ENCODE data around the gene VIL1.

The VIL1 gene

GRCh38 chr2:218418717-218419458, at the start of gene VIL1:
TSS of gene VIL1 (plus strand) at chr2:218419123. CDS start at chr2:218423779, 4,656 bp downstream.
- DNase-seq (ENCODE audit: low read depth in 3 of 3, low spot score in 1 of 3) = no peak

DNA sequence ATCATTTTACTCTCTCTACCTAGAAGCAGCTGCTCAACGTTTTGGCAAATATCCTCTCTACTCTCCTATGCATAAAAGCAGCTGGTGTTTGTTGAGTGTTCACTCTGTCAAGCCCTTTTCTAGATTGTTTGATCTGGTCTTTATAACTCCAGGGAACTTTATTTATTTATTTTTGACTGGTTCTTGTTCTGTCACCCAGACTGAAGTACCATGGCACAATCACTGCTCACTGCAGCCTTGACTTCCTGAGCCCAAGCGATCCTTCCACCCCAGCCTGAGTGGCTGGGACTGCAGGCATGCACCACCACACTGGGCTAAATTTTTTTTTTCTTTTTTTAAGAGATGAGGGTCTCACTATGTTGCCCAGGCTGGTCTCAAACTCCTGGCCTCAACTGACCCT, 49.6 kb upstream of the VIL1 start:
- DNase-seq (ENCODE audit: low read depth in 3 of 3, low spot score in 1 of 3) = no peak

GRCh38 chr2:218370410-218371063, 48.4 kb upstream of the VIL1 start:
- no peak for DNase-seq (ENCODE audit: low read depth in 3 of 3, low spot score in 1 of 3)

- no peak for DNase-seq (ENCODE audit: low read depth in 3 of 3, low spot score in 1 of 3)
Observed at GRCh38 chr2:218371983-218372350, 47.0 kb upstream of the VIL1 start.

DNA sequence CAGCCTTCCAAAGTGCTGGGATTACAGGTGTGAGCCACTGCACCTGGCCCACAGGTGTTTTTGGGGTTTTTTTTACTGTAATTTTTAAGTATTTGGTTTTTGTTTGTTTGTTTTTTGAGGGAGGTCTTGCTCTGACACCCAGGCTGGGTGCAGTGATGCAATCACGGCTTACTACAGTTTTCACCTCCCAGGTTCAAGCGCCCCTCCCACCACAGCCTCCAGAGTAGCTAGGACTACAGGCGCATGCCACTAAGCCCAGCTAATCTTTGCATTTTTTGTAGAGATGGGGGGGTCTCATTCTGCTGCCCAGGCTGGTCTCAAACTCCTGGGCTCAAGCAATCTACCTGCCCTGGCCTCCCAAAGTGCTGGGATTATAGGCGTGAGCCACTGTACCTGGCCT, 44.1 kb upstream of the VIL1 start:
- no peak for DNase-seq (ENCODE audit: low read depth in 3 of 3, low spot score in 1 of 3)

DNA sequence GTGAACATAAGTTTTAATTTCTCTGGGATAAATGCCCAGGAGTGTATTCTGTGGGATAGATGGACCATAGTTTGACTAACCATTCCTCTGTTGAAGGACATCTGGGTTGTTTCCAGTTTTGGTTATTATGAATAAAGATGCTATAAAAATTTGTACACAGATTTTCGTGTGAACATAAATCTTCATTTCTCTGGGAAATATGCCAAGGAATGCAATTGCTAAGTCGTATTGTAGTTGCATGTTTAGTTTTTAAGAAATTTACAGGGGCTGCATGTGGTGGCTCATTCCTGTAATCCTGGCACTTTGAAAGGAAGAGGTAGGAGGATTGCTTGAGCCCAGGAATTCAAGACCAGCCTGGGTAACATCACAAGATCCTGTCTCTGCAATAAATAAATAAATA, 43.7 kb upstream of the VIL1 start:
- DNase-seq (ENCODE audit: low read depth in 3 of 3, low spot score in 1 of 3) = no peak

DNA sequence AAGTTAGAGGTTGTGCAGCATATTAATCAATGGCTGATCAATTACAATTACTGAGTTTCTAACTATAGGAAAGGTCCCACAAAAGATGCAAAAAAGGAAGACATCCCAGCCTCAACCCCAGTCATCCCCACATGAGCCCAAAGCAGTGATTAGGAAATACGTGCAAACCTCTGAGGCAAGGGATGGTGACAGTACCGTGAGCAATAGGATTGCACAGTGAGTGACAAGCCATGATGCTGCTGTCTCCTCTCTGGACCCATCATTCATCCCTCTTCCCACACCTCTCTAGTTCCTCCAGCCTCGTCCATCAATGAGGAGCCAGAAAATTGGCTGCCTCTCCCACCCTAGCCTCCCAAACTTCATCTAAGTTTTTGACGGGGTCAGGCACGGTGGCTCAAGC, 40.9 kb upstream of the VIL1 start:
- DNase-seq (ENCODE audit: low read depth in 3 of 3, low spot score in 1 of 3) = no peak

GRCh38 chr2:218381916-218382366, 37.0 kb upstream of the VIL1 start, which contains the start of gene SLC11A1:
TSS of gene SLC11A1 (plus strand) at chr2:218382273. CDS start at chr2:218382369, 96 bp downstream.
- no peak for DNase-seq (ENCODE audit: low read depth in 3 of 3, low spot score in 1 of 3)

DNA sequence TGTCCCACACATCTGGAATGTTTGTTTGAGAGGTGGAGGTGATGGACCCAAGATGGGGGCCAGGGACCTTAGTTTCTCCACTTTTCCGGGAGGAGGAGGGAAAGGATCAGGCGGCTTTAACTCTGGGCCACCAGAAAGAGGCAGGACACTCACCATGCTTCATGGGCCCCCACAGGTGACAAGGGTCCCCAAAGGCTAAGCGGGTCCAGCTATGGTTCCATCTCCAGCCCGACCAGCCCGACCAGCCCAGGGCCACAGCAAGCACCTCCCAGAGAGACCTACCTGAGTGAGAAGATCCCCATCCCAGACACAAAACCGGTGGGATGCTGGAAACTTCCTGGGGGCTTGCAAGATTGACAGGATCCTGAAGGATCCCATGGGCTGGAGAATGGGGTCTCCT, 36.1 kb upstream of the VIL1 start:
- no peak for DNase-seq (ENCODE audit: low read depth in 3 of 3, low spot score in 1 of 3)

GRCh38 chr2:218383892-218384519, 34.9 kb upstream of the VIL1 start:
- DNase-seq (ENCODE audit: low read depth in 3 of 3, low spot score in 1 of 3) = no peak

DNA sequence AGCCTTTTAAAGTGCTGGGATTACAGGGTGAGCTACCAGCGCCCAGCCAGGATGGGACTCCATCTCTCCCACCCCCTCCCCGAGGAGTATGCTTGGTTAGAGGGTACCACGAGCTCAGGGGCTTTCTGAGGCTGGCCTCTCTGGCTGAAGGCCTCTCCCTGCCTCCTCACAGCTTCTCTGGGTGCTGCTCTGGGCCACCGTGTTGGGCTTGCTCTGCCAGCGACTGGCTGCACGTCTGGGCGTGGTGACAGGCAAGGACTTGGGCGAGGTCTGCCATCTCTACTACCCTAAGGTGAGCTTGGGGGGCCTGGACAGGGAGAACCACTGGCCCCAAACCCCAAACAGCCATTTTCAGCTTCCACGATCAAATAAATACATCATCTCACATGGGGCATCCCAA, 33.9 kb upstream of the VIL1 start:
- no peak for DNase-seq (ENCODE audit: low read depth in 3 of 3, low spot score in 1 of 3)

DNA sequence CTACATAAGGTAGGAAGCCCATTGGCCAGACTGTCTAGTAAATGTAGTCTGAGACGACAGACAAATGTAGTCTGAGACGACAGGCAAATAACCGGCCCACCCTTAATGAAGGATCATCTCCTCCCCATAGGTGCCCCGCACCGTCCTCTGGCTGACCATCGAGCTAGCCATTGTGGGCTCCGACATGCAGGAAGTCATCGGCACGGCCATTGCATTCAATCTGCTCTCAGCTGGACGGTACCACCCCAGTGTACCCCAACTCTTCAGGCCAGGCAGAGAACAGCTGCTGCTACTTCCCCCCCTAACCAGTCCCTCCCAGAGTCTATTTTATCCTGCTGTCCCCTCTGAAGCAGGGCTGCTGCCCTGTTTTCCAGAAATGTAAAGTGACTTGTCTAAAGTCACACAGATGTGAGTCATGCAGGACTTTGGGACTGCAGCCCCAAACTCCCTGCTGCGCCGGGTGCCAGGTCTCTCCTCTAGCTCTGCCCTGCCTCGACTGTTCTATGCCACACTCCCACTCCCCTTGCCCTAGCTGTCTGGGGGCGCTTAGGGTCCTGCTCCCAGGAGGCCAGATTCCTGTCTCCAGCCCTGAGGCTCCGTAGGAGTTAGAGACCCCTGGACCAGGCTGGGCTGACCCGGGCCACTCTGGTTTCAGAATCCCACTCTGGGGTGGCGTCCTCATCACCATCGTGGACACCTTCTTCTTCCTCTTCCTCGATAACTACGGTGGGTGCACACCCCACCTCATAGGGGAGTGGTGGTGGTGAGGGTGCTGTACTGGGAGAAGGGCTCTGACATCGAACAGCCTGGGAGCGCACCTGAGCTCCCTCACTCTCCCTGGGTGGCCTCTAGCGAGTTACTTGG, 32.2 kb upstream of the VIL1 start:
- DNase-seq (ENCODE audit: low read depth in 3 of 3, low spot score in 1 of 3) = no peak

GRCh38 chr2:218387369-218388194, 31.3 kb upstream of the VIL1 start:
- no peak for DNase-seq (ENCODE audit: low read depth in 3 of 3, low spot score in 1 of 3)

GRCh38 chr2:218389333-218390150, 29.4 kb upstream of the VIL1 start:
- DNase-seq (ENCODE audit: low read depth in 3 of 3, low spot score in 1 of 3) = no peak

- DNase-seq (ENCODE audit: low read depth in 3 of 3, low spot score in 1 of 3) = no peak
Observed at GRCh38 chr2:218391202-218391601, 27.7 kb upstream of the VIL1 start.

DNA sequence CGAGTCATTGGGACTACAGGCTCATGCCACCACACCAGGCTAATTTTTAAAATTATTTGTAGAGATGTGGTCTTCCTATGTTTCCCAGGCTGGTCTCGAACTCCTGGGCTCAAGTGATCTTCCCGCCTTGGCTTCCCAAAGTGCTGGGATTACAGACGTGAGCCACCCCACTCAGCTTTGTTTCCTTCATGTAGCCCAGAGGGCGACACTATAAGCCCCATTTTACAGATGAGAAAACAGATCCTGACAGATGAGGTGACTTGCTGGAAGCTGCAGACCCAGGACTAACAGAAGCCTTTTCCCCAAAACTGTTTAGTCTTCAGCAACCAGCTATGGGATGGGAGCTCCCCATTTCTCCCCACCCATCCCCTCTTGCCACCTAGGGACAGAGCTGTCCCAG, 26.5 kb upstream of the VIL1 start:
- no peak for DNase-seq (ENCODE audit: low read depth in 3 of 3, low spot score in 1 of 3)

DNA sequence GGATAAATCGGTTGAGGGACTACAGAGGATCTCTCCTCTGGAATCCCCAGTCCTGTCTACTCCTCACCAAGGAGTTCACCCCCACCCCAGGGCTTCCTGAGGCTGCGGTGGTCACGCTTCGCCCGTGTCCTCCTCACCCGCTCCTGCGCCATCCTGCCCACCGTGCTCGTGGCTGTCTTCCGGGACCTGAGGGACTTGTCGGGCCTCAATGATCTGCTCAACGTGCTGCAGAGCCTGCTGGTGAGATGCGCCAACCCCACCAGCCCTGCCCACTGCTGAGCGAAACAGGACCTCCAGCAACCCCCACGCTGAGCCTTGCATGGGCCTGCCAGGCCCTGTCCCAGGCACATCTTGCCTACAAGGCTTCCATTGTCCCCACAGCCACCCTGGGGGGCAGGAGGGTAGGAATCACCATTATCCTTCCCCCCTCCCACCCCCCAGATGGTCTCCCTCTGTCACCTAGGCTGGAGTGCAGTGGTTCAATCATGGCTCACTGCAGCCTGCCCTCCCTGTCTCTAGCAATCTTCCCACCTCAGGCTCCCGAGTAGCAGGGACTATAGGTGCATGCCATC, 25.9 kb upstream of the VIL1 start:
- no peak for DNase-seq (ENCODE audit: low read depth in 3 of 3, low spot score in 1 of 3)

DNA sequence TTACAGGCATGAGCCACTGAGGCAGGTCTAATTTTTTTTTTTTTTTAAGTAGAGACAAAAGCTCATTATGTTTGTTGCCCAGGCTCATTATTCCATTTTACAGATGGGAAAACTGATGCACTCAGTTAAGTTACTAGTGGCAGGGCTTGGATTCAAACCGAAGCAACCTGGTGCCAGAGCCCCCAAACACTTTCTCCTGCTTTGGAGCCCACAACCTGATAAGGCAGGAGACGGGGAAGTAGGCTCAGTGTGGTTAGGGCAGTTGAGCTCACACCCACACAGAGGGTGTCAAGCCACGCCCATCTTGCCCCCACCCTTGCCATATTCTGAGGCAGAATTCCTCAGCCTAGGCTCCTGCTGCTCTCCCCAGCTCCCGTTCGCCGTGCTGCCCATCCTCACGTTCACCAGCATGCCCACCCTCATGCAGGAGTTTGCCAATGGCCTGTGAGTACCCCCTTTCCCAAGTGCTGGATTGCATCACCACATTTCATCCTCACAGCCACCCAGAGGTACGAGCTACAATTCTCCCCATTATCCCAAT, 25.1 kb upstream of the VIL1 start:
- DNase-seq (ENCODE audit: low read depth in 3 of 3, low spot score in 1 of 3) = no peak
